GM18907 (cell line): ENCODE results near the gene SNTN.
"Not testable (repeated sequence)": the region's sequence is repeated elsewhere in the genome, so short reads cannot be mapped to it uniquely, and the experiment has no call there.

Source experiments
- ATAC-seq: cut with Tn5 transposase; IDR thresholded peaks from one replicate; pipeline ENCODE4 v1.9.1; 2021; ENCODE audit warnings: mild to moderate bottlenecking, moderate library complexity; ENCODE audit not compliant: unreplicated experiment

The SNTN gene

DNA sequence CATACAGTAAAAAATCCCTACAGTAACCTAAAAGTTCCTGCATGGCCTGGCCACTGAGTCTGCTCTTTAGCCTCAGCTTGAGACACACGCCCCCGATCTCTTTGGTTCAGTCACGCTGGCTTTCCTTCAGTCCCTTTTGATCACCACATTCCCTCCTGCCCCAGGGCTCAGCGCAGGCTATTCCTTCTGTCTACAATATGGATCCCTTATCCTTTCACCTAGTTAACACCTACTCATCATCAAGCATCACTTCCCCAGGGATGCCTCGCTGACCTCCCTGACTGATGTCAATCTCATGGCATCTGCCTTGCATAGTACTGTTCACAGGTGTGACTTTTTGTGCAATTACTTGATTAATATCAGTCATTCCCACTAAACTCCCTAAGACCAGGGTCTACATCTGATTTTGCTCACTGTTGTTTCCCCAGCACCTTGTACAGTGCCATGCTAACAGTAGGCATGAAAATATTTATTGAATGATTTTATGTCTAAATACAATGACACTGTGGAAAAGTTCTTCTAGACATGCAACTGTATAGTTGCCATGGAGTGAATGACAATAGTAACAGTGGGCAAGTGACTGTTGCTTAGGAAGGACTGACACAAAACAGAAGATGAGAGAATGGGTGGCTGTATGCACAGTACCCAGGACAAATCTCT lies at the start of gene SNTN:
TSS of gene SNTN (plus strand) at position 610 of the 660 bp plus-strand sequence. CDS start at position 623, 13 bp downstream.
- ATAC-seq = no peak

GRCh38 chr3:63607716-63608115 lies 44.8 kb upstream of the SNTN start:
- no peak for ATAC-seq

DNA sequence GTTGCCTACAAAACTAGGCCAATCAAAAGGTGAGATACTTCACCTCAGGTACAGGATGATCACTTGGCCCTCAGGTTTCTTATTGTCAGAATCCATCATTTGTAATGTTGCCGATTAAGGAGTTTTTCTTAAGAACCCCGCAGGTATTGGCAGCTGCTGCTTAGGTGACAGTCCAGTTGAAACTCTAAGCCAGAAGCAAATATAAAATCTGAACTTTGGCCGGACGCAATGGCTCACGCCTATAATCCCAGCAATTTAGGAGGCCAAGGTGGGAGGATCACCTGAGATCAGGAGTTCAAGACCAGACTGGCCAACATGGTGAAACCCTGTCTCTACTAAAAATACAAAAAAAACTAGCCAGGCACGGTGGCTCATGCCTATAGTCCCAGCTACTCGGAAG lies 43.1 kb upstream of the SNTN start:
- ATAC-seq = no peak

DNA sequence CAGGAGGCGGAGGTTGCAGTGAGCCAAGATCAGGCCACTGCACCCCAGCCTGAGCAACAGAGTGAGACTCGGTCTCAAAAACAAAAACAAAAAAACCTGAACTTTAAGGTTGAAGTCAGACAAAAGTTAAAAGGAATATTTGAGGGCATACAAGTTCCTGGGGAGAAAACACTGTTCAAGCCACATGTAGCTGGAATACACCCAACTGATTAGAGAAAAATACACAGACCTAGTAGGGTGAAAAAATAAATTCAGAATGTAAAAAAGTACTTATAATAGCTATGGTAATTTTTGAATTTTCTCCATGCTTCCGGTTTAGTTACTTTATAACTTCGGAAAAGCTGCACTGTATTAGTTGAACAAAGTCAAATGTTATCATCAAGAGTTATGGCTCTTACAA lies 42.6 kb upstream of the SNTN start:
- ATAC-seq = no peak

DNA sequence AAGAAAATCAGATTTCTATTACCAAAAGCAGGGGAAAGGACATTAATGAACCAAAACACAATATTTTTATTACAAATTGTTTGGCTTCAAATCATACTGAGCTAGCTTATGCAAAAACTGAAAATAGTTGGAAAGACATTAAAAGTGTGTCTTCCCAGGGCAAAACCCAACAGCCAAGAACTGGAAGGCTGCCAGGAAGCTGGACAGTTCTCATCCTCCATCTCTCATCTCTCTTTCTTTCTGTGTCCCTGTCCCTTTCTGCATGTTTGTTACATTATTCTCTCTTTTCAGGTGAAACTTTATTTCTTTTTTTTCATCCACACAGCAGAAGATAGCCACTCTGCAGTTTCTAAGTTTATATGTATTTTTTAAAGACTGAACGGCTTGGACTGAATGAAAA lies 41.1 kb upstream of the SNTN start:
- ATAC-seq = no peak

DNA sequence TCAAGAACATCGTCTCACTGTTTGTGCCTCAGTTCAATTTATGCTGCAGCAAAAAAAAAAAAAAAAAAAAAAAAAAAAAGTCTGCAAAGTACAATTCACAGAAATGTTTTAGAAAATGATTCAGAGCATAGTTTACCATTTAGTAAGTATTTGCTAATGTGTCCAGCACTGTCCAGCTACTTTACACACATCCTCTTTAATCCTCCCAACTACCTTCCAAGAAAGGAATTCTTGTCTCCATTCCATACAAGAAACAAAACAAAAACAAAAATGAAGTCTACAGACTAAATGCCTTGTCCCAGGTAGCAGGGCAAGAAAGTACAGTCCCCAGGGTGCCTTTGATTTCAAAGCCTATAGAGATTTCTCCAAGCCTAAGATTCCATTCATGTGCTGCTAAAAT lies 38.9 kb upstream of the SNTN start:
- ATAC-seq = no peak

- ATAC-seq = no peak
These were observed 35.1 kb upstream of the SNTN start for GRCh38 chr3:63617391-63617790.

- ATAC-seq = no peak
These were observed 27.4 kb upstream of the SNTN start for GRCh38 chr3:63624941-63625560.

DNA sequence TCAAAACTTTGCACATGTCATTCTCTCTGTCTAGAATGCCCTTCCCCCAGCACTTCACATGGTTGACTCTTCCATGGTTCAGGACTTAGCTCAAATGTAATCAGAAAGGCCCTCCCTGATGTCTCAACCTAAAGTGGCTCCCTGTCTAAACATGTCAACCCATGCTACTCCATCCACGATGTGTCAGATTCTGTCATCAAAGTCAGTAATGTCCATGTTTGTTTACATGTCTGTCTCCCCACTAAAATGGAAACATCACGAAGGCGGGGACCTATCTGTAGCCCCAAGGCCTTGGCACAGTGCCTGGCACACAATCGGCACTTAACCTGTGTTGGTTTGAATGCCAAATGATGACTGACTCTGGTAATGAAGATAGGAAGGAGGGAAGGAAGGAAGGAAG lies 20.8 kb upstream of the SNTN start:
- no peak for ATAC-seq

- ATAC-seq = no peak
These were observed 17.3 kb upstream of the SNTN start for GRCh38 chr3:63635186-63635585.

GRCh38 chr3:63639806-63640205 lies 12.7 kb upstream of the SNTN start:
- ATAC-seq = no peak

DNA sequence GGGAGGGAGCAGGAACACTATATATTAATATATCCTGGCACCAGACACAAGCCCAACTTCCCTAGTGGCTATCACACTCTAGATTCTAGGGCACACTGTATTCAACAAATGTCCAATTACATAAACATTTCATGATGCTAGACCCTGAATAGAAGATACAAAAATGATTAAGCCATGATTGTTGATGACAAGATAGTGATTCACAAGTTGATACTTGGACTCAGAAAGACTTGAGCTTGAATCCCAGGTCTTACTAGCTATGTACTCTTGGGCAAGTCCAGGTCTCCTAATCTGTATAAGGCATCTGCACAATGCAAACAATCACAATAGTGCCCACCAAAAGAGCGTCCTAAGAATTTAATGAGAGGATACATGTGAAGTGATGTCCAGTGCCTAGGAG lies 10.0 kb upstream of the SNTN start:
- ATAC-seq = no peak

- no peak for ATAC-seq
These were observed 8.2 kb upstream of the SNTN start for GRCh38 chr3:63644212-63644797.

DNA sequence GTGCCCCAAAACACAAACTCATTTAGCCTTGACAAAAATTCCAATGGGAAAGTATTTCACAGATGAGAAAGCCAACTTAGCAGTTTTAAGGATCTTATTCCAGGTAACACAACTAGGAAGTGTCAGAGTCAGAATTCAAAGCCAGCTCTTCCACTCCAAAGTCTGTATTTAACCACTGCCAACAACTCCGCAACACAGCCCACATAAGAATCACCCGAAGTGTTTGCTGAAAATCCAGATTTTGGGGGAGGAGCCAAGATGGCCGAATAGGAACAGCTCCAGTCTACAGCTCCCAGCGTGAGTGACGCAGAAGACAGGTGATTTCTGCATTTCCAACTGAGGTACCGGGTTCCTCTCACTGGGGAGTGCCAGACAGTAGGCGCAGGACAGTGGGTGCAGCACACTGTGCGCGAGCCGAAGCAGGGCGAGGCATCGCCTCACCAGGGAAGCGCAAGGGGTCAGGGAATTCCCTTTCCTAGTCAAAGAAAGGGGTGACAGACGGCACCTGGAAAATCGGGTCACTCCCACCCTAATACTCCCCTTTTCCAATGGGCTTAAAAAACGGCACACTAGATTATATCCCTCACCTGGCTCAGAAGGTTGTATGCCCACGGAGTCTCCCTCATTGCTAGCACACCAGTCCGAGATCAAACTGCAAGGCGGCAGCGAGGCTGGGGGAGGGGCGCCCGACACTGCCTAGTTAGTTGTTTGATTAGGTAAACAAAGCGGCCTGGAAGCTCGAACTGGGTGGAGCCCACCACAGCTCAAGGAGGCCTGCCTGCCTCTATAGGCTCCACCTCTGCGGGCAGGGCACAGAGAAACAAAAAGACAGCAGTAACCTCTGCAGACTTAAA lies 7.3 kb upstream of the SNTN start:
- ATAC-seq = not testable (repeated sequence)

DNA sequence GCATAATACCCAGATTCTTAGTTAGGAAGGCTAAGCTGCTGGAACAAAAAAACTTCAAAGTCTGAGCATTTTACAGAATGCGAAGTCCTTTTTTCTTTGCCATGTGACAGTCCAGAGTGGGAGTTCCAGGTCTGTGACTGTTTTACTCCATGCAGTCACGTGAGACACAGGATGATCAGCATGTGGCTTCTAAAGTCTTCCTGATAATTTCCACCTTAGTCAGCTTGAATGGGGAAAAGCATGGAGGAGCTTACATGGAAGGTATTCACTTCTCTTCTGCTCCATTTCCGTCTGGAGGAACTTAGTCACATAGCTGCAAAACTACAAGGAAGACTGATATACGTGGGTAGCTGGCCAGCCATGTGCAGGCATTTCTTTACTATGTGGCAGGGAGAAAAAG lies 1.7 kb downstream of the SNTN start:
- no peak for ATAC-seq

DNA sequence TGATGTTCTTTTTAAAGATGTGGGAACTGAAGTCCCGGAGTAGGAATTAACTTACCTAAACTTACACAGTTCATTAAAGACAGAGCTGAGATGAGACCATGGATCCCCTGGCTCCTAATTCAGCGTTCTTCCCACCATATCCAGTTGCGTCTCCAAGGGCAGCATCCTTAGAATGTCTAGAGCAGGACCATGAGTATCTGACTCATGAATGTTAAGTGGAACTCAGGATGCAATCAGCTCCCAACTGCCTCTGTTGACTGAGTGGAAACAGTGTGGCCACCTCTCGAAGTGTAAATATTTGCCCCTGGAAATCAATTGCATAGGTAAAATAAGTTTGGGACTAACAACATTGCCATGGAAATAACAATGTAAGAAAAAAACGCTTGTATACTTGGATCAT lies 2.5 kb downstream of the SNTN start:
- ATAC-seq = no peak

DNA sequence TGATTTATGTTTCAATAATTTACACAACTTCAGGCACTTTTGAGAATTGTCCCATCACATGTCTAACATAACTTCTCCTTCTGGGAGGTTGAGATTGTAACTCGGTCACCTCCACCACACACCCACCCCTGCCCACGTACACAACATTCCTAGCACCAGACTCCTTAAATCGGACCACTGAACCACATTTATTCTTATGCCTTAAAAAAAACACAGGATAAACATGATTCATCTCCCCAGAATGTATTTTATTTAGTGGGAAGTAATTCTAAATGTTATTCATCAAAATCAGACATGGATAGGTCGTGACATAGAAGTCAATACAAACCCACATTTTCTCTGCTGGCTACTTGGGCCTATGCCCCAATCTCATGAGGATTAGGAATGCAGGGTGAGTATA lies 3.0 kb downstream of the SNTN start:
- no peak for ATAC-seq

- ATAC-seq = no peak
These were observed 4.3 kb downstream of the SNTN start for GRCh38 chr3:63656786-63657185.

DNA sequence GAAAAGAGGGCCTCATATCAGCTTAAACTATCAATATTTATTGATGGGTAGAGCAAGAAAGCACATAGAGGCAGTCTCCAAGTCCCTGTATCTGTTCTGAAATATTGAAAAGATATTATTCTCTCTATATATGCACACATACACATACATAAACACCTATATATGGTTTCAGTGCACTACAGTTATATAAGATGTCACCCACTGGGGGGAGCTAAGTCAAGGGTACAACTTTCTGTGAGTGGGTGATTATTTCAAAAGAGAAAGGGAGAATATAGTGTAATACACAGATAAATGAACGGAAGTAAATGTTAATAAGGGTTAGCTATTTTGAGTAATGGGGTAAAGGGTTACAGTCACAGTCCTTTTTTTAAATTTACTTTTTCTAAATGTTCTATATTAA lies 8.8 kb downstream of the SNTN start:
- no peak for ATAC-seq

DNA sequence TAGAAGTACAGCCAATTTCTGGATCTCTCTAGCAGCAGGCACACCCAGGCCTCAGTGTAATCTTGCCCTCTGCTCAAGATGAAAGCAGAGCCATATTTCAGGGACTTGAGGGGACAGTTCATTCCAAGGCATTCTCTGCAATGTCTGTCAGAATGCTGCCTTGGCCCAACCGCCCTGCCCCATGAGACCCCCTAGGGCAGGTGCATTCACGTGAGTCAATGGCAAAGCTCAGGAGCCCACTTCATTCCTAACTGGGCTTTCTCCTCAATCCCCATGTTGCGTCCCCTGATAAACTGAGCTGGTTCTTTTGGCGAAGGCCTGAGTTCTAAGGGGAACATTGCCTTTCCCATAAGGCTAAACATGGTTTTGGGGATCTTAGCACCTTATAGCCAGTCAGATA lies 9.5 kb downstream of the SNTN start:
- no peak for ATAC-seq

DNA sequence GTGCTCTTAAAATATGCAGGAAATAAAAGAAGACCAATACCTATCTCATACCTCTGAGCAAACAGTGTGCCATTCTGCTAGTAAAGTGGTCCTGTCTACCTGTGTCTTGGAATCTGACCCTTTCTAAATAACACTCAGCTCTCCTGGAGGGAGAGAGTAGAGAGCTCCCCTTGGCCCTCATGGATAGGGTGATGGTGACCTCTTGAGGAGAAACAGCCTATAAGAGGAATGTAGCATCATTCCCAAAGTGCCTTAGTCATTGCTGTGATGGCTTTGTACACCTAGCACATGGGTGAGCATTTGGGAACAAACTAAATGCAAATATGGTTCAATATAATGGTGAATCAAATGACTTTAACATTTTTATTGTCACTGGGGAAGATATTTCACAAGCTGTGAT lies 10.0 kb downstream of the SNTN start:
- ATAC-seq = no peak

DNA sequence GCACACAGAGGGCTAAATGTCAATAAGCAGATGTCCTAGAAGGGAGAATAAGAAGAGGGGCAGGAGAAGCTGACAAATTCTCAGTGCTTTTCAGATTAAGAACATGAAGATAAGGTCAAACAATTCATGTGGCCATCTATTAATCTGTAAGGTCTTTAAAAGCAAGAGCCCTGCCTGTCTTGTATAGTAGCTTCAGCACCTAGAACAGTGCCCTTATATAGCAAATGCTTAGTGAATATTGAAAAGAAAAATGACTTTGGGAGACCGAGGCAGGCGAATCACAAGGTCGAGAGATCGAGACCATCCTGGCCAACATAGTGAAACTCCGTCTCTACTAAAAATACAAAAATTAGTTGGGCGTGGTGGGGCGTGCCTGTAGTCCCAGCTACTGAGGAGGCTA lies 18.1 kb downstream of the SNTN start:
- no peak for ATAC-seq
